ENCODE data around the gene MYOM3.

DNA sequence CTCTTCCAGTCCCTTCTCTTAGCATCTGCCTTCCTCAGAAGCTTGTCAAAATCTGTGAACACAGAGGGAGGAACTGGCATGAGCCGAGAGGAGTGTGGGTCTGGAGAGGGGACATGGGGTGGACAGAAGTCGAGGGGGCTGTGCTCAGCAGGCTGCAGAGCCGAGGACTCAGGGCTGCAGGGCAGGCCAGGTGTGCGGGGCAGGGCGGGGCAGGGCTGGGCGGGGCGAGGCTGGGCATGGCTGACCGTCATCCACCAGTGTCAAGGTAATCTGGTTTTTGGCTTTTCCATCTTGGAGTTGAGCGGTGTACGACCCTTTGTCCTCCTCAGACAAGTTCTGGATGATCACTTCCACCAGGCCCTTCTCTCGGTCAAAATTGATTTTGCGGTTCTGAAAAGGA, 44.0 kb downstream of the MYOM3 start:
- TF ChIP-seq, protein P1, sequence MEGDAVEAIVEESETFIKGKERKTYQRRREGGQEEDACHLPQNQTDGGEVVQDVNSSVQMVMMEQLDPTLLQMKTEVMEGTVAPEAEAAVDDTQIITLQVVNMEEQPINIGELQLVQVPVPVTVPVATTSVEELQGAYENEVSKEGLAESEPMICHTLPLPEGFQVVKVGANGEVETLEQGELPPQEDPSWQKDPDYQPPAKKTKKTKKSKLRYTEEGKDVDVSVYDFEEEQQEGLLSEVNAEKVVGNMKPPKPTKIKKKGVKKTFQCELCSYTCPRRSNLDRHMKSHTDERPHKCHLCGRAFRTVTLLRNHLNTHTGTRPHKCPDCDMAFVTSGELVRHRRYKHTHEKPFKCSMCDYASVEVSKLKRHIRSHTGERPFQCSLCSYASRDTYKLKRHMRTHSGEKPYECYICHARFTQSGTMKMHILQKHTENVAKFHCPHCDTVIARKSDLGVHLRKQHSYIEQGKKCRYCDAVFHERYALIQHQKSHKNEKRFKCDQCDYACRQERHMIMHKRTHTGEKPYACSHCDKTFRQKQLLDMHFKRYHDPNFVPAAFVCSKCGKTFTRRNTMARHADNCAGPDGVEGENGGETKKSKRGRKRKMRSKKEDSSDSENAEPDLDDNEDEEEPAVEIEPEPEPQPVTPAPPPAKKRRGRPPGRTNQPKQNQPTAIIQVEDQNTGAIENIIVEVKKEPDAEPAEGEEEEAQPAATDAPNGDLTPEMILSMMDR (IDR thresholded peaks at IDR 0.05): no peak
- no peak for TF ChIP-seq POLR2A (IDR thresholded peaks at IDR 0.05)

All from prostate gland (tissue), 2 donors.